ENCODE data around the gene ZNF662. TPM values are rescaled to one million over a fixed set of nuclear protein-coding genes. Genes with fewer than 3 reads are reported as not detected.

ZNF662 gene
- total RNA-seq = 1.1 and 1.3 TPM in 2 replicates

DNA sequence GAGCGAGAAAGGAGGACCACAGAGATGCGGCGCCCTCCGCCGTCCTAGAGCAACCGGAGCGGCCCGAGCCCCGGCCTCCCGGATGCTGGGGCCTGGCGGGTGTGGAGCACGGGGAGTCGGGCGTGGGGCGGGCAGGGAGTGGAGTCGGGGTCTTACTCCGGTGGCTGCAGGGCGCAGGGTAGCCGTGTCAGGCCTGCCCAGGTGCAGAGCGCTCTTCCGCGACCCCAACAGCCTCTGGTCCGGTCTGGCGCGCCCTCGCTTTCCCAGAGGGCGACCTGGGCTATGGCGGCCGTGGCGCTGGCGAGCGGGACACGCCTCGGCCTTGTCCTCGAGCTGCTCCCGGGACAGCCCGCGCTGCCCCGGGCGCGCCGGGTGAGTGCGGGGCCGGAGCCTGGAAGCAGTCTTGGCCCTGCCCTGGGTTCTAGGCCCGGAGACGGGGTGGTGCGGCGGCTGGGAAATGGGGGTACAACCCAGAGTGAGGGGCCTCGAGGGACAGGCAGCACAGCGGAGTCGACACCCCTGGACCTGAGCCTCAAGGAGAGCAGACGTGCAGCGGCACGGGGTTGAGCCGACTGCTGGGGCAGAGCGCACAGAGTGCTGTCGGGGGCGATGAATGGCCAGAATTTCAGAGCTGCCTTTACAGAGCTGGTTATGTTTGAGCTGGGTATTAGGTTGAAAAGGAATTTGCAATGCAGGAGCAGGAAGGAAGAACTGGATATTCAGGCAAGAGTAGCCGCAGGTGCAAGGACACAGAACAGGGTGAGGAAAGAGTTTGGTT, at the start of gene ZNF662:
ZNF662 (plus strand) TSS at position 73 of the 778 bp plus-strand sequence. CDS start 1,973 bp downstream, outside the sequence.

DNA sequence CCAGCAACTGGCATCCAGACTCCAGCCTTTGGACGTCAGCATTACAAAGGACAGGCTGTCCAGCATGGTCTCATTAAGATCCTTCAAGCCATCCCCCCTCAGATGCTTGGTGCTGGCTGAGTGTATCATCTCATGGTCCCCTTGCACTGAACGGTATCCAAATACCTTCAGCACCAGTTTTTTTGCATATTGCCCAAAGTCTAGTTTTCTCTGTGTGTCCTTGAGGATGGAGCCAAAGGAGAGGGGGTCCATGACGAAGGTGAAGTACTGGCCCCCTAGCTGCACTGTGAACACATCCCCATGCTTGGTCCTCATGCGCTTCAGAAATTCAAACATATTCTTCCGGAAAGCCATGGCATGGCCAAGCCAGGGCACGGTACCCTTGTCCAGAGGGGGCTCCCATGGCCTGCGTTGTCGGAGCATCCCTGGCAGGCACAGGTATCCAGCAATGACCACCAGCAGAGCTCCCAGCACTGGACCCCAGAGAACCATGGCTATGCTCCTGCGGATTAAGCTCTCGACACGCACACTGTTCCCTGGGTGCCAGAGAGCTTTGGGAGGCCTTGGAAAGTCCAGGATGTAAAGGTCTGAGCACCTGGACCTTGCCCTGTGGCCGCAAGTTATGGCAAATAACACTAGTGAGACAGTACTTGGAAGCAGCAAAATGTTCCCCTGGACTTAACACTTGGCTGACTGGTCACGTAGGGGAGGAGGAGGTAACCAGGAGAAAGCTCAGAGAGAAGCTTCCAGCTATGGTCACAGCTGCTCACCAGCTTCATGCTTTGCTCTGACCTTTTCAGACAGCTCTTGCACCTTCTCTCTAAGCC, 30.4 kb upstream of the ZNF662 start, which contains the start of gene CYP8B1:
CYP8B1 (minus strand) TSS at position 555 of the 827 bp plus-strand sequence; CDS start at position 492, 63 bp downstream.

Other genes with a start within 250 kb of the ZNF662 start
- gene KLHL40, start 220.6 kb upstream of the ZNF662 start, total RNA-seq = not detected in 2 replicates
- not detected in 2 replicates for gene HHATL, start 203.3 kb upstream of the ZNF662 start, total RNA-seq
- gene CCDC13, start 132.9 kb upstream of the ZNF662 start, total RNA-seq = 0.22 and 0.57 TPM in 2 replicates
- gene HIGD1A, start 101.7 kb upstream of the ZNF662 start, total RNA-seq = 75.3 and 155 TPM in 2 replicates
- 0.14 TPM in 1 of 2 replicates, not detected in the other for gene ACKR2, start 96.7 kb upstream of the ZNF662 start, total RNA-seq
- gene CYP8B1, start 30.3 kb upstream of the ZNF662 start, total RNA-seq = not detected in 2 replicates
- gene GASK1A, start 73.2 kb downstream of the ZNF662 start, total RNA-seq = 0.22 and 0.29 TPM in 2 replicates
- 8.3 and 13.0 TPM in 2 replicates for gene POMGNT2, start 199.9 kb downstream of the ZNF662 start, total RNA-seq